ENCODE results near the gene FAU. TPM values are rescaled to one million over a fixed set of nuclear protein-coding genes. Genes with fewer than 3 reads are reported as not detected.

FAU gene
- total and polyA plus RNA-seq, 4 donors, result 334 to 1,580 (median 978) TPM

GRCh38 chr11:65117206-65118096 lies 4.5 kb downstream of the FAU start, which contains the start of gene ZNHIT2:
Gene ZNHIT2, minus strand, starts transcription at chr11:65117701. Its CDS starts 48 bp downstream, at chr11:65117653.
- ATAC-seq (ENCODE audit: insufficient read depth, low FRiP score) (peak; percentile 86), DNase-seq (peak; percentile 99)
- peaks cover 13 to 32% (median 20%) of the 10 kb centered on the region in 4 donors for H3K36me3 ChIP-seq (ENCODE audit: control insufficient read depth in 4 of 4, insufficient read depth in 4 of 4, low read length in 4 of 4)
- TF ChIP-seq CTCF (IDR thresholded peaks at IDR 0.05; ENCODE audit: control extremely low read depth, extremely low read depth), result peak; percentile 89
- H3K4me1 ChIP-seq (ENCODE audit: control insufficient read depth in 5 of 5, insufficient read depth in 5 of 5, low read length in 5 of 5), result peaks cover 7 to 35% (median 11%) of the 10 kb centered on the region in 5 donors
- peak within 1 kb of the TSS; percentile 72 for H3K4me3 ChIP-seq
- H3K9me3 ChIP-seq (ENCODE audit: control insufficient read depth in 4 of 4, insufficient read depth in 3 of 4, low read length in 3 of 4), result no peaks in the 10 kb centered on the region
- H3K27ac ChIP-seq (ENCODE audit: low read depth in 1 of 2, low read length in 1 of 2), result peak within 1 kb of the TSS; percentile 85 to 94
- H3K9ac ChIP-seq (ENCODE audit: insufficient read depth in 1 of 2, low read length in 2 of 2), result peak within 1 kb of the TSS in 1 of 2 donors; percentile 5
- peaks cover 0 to 3% (median 0%) of the 10 kb centered on the region in 3 donors for H3K27me3 ChIP-seq (ENCODE audit: control insufficient read depth in 3 of 3, insufficient read depth in 3 of 3, low read length in 2 of 3)
- WGBS, 2 donors, result 1% methylated on average over 88 to 89 of the region's 89 CpGs

- WGBS, 2 donors, result 21 to 26% methylated on average over 62 to 68 of the region's 68 CpGs
Measured at GRCh38 chr11:65116370-65117205, 5.3 kb downstream of the FAU start.

More at GRCh38 chr11:65116370-65117205, 5.3 kb downstream of the FAU start:
- peak overlapping the region in 1 of 2 donors; percentile 5 for H3K9ac ChIP-seq (ENCODE audit: insufficient read depth in 1 of 2, low read length in 2 of 2)
- H3K4me3 ChIP-seq, result peak overlapping the region; percentile 72
- no peaks in the 10 kb centered on the region for H3K9me3 ChIP-seq (ENCODE audit: control insufficient read depth in 4 of 4, insufficient read depth in 3 of 4, low read length in 3 of 4)
- H3K4me1 ChIP-seq (ENCODE audit: control insufficient read depth in 5 of 5, insufficient read depth in 5 of 5, low read length in 5 of 5), result peaks cover 7 to 41% (median 11%) of the 10 kb centered on the region in 5 donors
- ATAC-seq (ENCODE audit: insufficient read depth, low FRiP score), result peak; percentile 5
- H3K36me3 ChIP-seq (ENCODE audit: control insufficient read depth in 4 of 4, insufficient read depth in 4 of 4, low read length in 4 of 4), result peaks cover 13 to 32% (median 20%) of the 10 kb centered on the region in 4 donors
- no peak for TF ChIP-seq CTCF (IDR thresholded peaks at IDR 0.05; ENCODE audit: control extremely low read depth, extremely low read depth)
- no peak for DNase-seq
- H3K27me3 ChIP-seq (ENCODE audit: control insufficient read depth in 3 of 3, insufficient read depth in 3 of 3, low read length in 2 of 3), result peaks cover 0 to 3% (median 0%) of the 10 kb centered on the region in 3 donors
- H3K27ac ChIP-seq (ENCODE audit: low read depth in 1 of 2, low read length in 1 of 2), result peak overlapping the region; percentile 85 to 94
